Prostate gland (tissue), 2 donors: ENCODE results near the gene ARL6. TPM values are rescaled to one million over a fixed set of nuclear protein-coding genes. Genes with fewer than 3 reads are reported as not detected.

Source experiments
- DNase-seq: peaks from one replicate; pipeline ENCODE4 v3.0.0-alpha.2; 2019; ENCODE audit warnings: low spot score
- H3K27ac ChIP-seq, 2 donors: fragments of 200-600 bp; sonication (generic); 2 replicates each; pipeline ENCODE4 v1.5.1; 2017 to 2019
- H3K27me3 ChIP-seq: fragments of 200-600 bp; sonication (generic); replicated peaks from 2 replicates; pipeline ENCODE4 v1.5.1; 2019; ENCODE audit not compliant: insufficient read depth
- H3K36me3 ChIP-seq, 2 donors: fragments of 200-600 bp; sonication (generic); 1 replicate in 1 of 2; 2 replicates in 1 of 2; pipeline versions ENCODE4 v1.5.1 to v1.8.1; 2017 to 2019
- H3K4me1 ChIP-seq: fragments of 200-600 bp; sonication (generic); replicated peaks from 2 replicates; pipeline ENCODE4 v1.5.1; 2019
- H3K4me3 ChIP-seq, 2 donors: fragments of 200-600 bp; sonication (generic); 2 replicates each; pipeline ENCODE4 v1.5.1; 2017 to 2019
- H3K9me3 ChIP-seq: fragments of 200-600 bp; sonication (generic); 2 replicates; pipeline ENCODE4 v1.5.1; 2017
- CTCF ChIP-seq, 4 experiments: fragments of 200-600 bp in 2 of 4; fragments of 450-650 bp in 2 of 4; sonication (generic) in 2 of 4; IDR thresholded peaks; 1 replicate in 3 of 4; 2 replicates in 1 of 4; pipeline ENCODE4 v1.5.1; 2016 to 2019; ENCODE audit warnings: antibody characterized with exemption in 4 of 4, mild to moderate bottlenecking in 2 of 4, moderate library complexity in 2 of 4
- POLR2A ChIP-seq: fragments of 450-650 bp; IDR thresholded peaks from one replicate; pipeline ENCODE4 v1.6.1; 2016; ENCODE audit warnings: antibody characterized with exemption, mild to moderate bottlenecking
- POLR2AphosphoS5 ChIP-seq: sonication (generic); formaldehyde crosslinking; IDR thresholded peaks from one replicate; pipeline ENCODE4 v1.6.1; 2017; ENCODE audit warnings: antibody characterized with exemption
- WGBS: methylation state at CpG from one replicate; pipeline ENCODE4 v1.1.5; 2018; 5-methylcytosine and 5-hydroxymethylcytosine counted together
- intact Hi-C: fragments of 100-400 bp; cut with DNase I; formaldehyde crosslinking; loops from one replicate; pipeline ENCODE4 v1.14.2; 2022
- total RNA-seq, 2 donors: library from RNA; depleted of rRNA; stranded (reverse); fragments of >200 nt; gene quantifications; one replicate each; pipeline ENCODE4 v1.1.0, GENCODE V29; 2016

ARL6 gene
- total RNA-seq, 2 donors from 2014 or later = 4.9 to 7.6 TPM

- H3K36me3 ChIP-seq = no peaks in the 10 kb centered on the region
- no peaks in the 10 kb centered on the region for H3K4me1 ChIP-seq
- DNase-seq = no peak
- H3K27ac ChIP-seq = no peak overlapping the region
- WGBS = 27% methylated on average over 2 of the region's 2 CpGs
- peak overlapping the region; percentile 65 to 67 for H3K4me3 ChIP-seq
- TF ChIP-seq POLR2AphosphoS5 = no peak
- TF ChIP-seq CTCF (IDR thresholded peaks at IDR 0.05) = no peak
- no peak for TF ChIP-seq POLR2A
- H3K9me3 ChIP-seq = no peaks in the 10 kb centered on the region
- no peaks in the 10 kb centered on the region for H3K27me3 ChIP-seq
- intact Hi-C loops = no loop called here
These were observed 778 bp downstream of the ARL6 start for GRCh38 chr3:97765336-97765735.

GRCh38 chr3:97772926-97773325 is 8.4 kb downstream of the ARL6 start:
- Histone ChIP-seq H3K4me1 (no peaks in the 10 kb centered on the region), H3K27me3 (no peaks in the 10 kb centered on the region), H3K27ac (no peak overlapping the region), H3K9me3 (no peaks in the 10 kb centered on the region), H3K36me3 (no peaks in the 10 kb centered on the region), H3K4me3 (no peak overlapping the region)
- DNase-seq = no peak
- intact Hi-C loops = no loop called here
- TF ChIP-seq CTCF (IDR thresholded peaks at IDR 0.05) (no peak), POLR2A (no peak), POLR2AphosphoS5 (no peak)
- WGBS = 93% methylated on average over 3 of the region's 3 CpGs

- Histone ChIP-seq H3K27me3 (no peaks in the 10 kb centered on the region), H3K36me3 (no peaks in the 10 kb centered on the region), H3K4me1 (no peaks in the 10 kb centered on the region), H3K4me3 (no peak overlapping the region), H3K27ac (no peak overlapping the region), H3K9me3 (no peaks in the 10 kb centered on the region)
- DNase-seq = no peak
- intact Hi-C loops = no loop called here
- TF ChIP-seq POLR2A (no peak), POLR2AphosphoS5 (no peak), CTCF (IDR thresholded peaks at IDR 0.05) (no peak)
These were observed 13.6 kb downstream of the ARL6 start for GRCh38 chr3:97778152-97778551.

- intact Hi-C loops = loop anchor here (2.0 kb wide), 1 partner anchor 229 kb away; no protein-coding TSS in a partner anchor
- Histone ChIP-seq H3K27ac (no peak overlapping the region), H3K4me1 (no peaks in the 10 kb centered on the region), H3K27me3 (no peaks in the 10 kb centered on the region), H3K36me3 (no peaks in the 10 kb centered on the region), H3K4me3 (no peak overlapping the region), H3K9me3 (no peaks in the 10 kb centered on the region)
- TF ChIP-seq CTCF (IDR thresholded peaks at IDR 0.05) (peak; percentile 67 to 88 (median 80)), POLR2AphosphoS5 (no peak), POLR2A (no peak)
- DNase-seq = peak; percentile 21
These were observed 29.0 kb downstream of the ARL6 start for GRCh38 chr3:97793420-97794019.

- intact Hi-C loops = no loop called here
- Histone ChIP-seq H3K9me3 (no peaks in the 10 kb centered on the region), H3K27ac (no peak overlapping the region), H3K27me3 (no peaks in the 10 kb centered on the region), H3K4me1 (no peaks in the 10 kb centered on the region), H3K4me3 (no peak overlapping the region), H3K36me3 (no peaks in the 10 kb centered on the region)
- DNase-seq = no peak
- TF ChIP-seq POLR2A = no peak
- TF ChIP-seq POLR2AphosphoS5 = no peak
- no peak for TF ChIP-seq CTCF (IDR thresholded peaks at IDR 0.05)
- 93% methylated on average over 4 of the region's 4 CpGs for WGBS
These were observed 31.4 kb downstream of the ARL6 start for GRCh38 chr3:97795951-97796350.
